Calu3 (cell line): ENCODE results near the gene PER2. TPM values are rescaled to one million over a fixed set of nuclear protein-coding genes. Genes with fewer than 3 reads are reported as not detected.
"Not testable (repeated sequence)": the region's sequence is repeated elsewhere in the genome, so short reads cannot be mapped to it uniquely, and the experiment has no call there.

ENCODE experiments used
- BruUV-seq: library from RNA; stranded (reverse); fragments of 400-500 nt; replicated peaks from 2 replicates; lab custom pipeline; 2021; lab: Mats Ljungman, UMichigan
- CTCF ChIA-PET: fragments of 300-600 bp; sonication (Branson Sonifier 250); formaldehyde crosslinking; loops from one replicate; lab custom pipeline; 2022; ENCODE audit warnings: antibody characterized with exemption; lab: Charles Lee
- DNase-seq: peaks from one replicate; pipeline ENCODE4 v3.0.0; 2022
- H3K27ac Mint-ChIP-seq: one replicate; pipeline ENCODE4 v1.8.0; 2022; ENCODE audit warnings: mixed read lengths; ENCODE audit not compliant: unreplicated experiment
- H3K27me3 Mint-ChIP-seq: one replicate; pipeline ENCODE4 v1.8.0; 2022; ENCODE audit warnings: mixed read lengths; ENCODE audit not compliant: unreplicated experiment
- H3K36me3 Mint-ChIP-seq: one replicate; pipeline ENCODE4 v1.8.0; 2022; ENCODE audit warnings: mild to moderate bottlenecking, moderate library complexity, mixed read lengths; ENCODE audit not compliant: insufficient read depth, unreplicated experiment
- H3K4me1 Mint-ChIP-seq: one replicate; pipeline ENCODE4 v1.8.0; 2022; ENCODE audit warnings: mild to moderate bottlenecking, low read depth, mixed read lengths; ENCODE audit not compliant: unreplicated experiment
- H3K4me3 Mint-ChIP-seq: one replicate; pipeline ENCODE4 v1.8.0; 2022; ENCODE audit warnings: mild to moderate bottlenecking, low read depth, moderate library complexity, mixed read lengths; ENCODE audit not compliant: unreplicated experiment
- H3K9me3 Mint-ChIP-seq: one replicate; pipeline ENCODE4 v1.8.0; 2022; ENCODE audit warnings: low read depth, mixed read lengths; ENCODE audit not compliant: unreplicated experiment
- intact Hi-C: fragments of 100-400 bp; cut with micrococcal nuclease; formaldehyde crosslinking; loops from one replicate; pipeline ENCODE4 v1.10.0; 2022; ENCODE audit not compliant: unreplicated experiment
- total RNA-seq: library from RNA; stranded (reverse); gene quantifications from 2 replicates; pipeline ENCODE4 v1.2.3, GENCODE V29; 2022
- TF ChIP-seq, protein P1 (sequence below): fragments of 200-600 bp; IDR thresholded peaks from one replicate; pipeline ENCODE4 v1.8.0; 2022; ENCODE audit warnings: antibody characterized with exemption; ENCODE audit not compliant: unreplicated experiment

Gene PER2
- total RNA-seq, 1 experiment from 2014 or later, result 14.0 TPM

DNA sequence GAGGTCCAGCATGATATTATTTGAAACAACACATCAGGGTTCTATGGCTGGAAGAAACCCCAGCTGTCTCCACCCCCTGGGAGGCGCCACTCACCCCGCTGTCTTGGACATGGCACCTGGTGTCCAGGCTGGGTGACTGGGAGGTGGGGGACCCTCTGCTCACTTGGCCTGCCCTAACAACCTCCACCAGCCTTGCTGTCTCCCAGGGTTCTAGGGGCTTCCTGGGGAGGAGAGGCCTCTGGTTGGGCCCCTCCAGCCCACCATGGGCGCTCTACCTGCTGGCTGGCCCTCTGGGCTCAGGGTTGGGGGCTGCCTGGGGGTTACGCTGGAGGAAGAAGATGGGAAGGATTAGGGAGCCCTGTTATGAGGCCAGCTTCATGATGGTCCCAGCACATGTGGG, 16.3 kb downstream of the PER2 start:
- no peak overlapping the region for H3K4me3 Mint-ChIP-seq
- no peak overlapping the region for H3K27ac Mint-ChIP-seq
- intact Hi-C loops, result no loop called here
- no peaks in the 10 kb centered on the region for H3K27me3 Mint-ChIP-seq
- TF ChIP-seq, protein P1, sequence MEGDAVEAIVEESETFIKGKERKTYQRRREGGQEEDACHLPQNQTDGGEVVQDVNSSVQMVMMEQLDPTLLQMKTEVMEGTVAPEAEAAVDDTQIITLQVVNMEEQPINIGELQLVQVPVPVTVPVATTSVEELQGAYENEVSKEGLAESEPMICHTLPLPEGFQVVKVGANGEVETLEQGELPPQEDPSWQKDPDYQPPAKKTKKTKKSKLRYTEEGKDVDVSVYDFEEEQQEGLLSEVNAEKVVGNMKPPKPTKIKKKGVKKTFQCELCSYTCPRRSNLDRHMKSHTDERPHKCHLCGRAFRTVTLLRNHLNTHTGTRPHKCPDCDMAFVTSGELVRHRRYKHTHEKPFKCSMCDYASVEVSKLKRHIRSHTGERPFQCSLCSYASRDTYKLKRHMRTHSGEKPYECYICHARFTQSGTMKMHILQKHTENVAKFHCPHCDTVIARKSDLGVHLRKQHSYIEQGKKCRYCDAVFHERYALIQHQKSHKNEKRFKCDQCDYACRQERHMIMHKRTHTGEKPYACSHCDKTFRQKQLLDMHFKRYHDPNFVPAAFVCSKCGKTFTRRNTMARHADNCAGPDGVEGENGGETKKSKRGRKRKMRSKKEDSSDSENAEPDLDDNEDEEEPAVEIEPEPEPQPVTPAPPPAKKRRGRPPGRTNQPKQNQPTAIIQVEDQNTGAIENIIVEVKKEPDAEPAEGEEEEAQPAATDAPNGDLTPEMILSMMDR, result no peak
- peaks cover 37% of the 10 kb centered on the region for H3K36me3 Mint-ChIP-seq
- no peaks in the 10 kb centered on the region for H3K4me1 Mint-ChIP-seq
- CTCF ChIA-PET, result interaction anchor here (1.9 kb wide), 1 partner anchor 9 kb away, joined by 5 read pairs; no protein-coding TSS in a partner anchor
- H3K9me3 Mint-ChIP-seq, result no peaks in the 10 kb centered on the region
- no peak for DNase-seq
- no TSS peak for BruUV-seq

DNA sequence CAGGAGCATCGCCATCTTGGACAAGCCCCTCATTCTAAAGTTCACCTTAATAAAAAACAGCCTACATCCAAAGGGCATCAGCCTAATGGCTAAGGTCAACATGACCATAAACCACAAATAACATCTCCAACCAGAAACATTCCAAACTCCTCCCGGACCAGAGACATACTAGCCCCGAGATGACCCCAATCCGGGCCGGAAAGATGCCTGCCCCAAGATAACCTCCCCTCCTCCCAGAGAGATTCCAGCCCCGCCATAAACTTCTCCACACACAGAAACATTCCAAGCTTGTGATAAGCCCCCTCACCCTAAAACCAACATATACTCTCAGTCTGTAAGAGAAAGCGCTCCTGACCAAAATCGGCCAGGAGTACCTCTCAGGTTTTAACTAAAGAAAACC, 16.7 kb downstream of the PER2 start:
- H3K9me3 Mint-ChIP-seq, H3K4me3 Mint-ChIP-seq, H3K4me1 Mint-ChIP-seq, DNase-seq, H3K27ac Mint-ChIP-seq, H3K27me3 Mint-ChIP-seq, BruUV-seq, intact Hi-C loops: not testable (repeated sequence)
- H3K36me3 Mint-ChIP-seq, result peaks cover 37% of the 10 kb centered on the region
- CTCF ChIA-PET, result interaction anchor here (1.9 kb wide), 1 partner anchor 8 kb away, joined by 5 read pairs; no protein-coding TSS in a partner anchor

DNA sequence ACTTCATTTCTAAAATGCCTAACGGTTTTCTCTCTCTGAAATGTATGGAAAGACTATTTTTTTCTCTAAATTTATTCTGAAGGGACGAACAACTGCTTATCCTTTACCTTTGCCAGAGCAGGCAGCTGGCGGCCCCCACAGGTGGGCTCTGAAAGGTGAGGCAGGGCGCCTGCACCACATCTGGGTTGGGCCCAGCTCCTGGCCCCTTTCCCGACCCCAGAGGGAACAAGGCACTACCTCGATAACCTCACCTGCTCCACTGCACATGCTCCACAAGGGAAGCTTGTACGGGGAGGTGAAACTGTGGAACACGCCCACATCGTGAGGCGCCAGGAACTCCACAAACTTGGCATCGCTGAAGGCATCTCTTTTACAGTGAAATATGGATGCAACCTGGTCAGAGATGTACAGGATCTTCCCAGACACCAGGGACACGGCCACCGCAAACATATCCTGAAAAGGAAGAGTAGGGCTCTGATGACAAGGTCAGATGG, 17.3 kb downstream of the PER2 start:
- Mint-ChIP-seq H3K4me1 (no peaks in the 10 kb centered on the region), H3K4me3 (no peak overlapping the region), H3K27me3 (no peaks in the 10 kb centered on the region), H3K9me3 (no peaks in the 10 kb centered on the region), H3K36me3 (peaks cover 37% of the 10 kb centered on the region), H3K27ac (no peak overlapping the region)
- intact Hi-C loops, result no loop called here
- BruUV-seq, result no TSS peak
- no peak for DNase-seq
- TF ChIP-seq, protein P1, result no peak
- CTCF ChIA-PET, result no interaction called here

DNA sequence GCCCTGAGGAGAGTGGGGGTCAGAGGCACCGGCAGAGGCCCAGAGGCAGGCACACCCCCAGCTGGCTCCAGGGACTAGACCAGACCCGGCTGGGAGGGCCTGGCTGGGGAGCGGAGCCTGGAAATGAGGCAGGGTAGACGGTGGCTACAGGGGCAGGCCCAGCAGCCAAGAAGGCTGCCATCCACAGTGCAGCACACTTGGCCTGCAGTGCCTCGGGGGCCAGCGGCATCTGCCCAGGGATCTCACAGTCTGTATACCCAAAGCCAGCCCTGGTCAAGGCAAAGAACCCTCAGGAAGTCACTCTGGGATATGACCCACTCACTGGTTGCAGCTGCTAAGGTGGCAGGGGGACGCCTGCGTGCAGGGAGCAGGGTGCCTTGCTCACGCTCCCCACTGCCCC, 17.8 kb downstream of the PER2 start:
- H3K4me1 Mint-ChIP-seq, result no peaks in the 10 kb centered on the region
- peaks cover 37% of the 10 kb centered on the region for H3K36me3 Mint-ChIP-seq
- no peak overlapping the region for H3K4me3 Mint-ChIP-seq
- intact Hi-C loops, result no loop called here
- DNase-seq, result no peak
- no peak overlapping the region for H3K27ac Mint-ChIP-seq
- CTCF ChIA-PET, result interaction anchor here (0.7 kb wide), 1 partner anchor 181 kb away, joined by 3 read pairs; no protein-coding TSS in a partner anchor
- BruUV-seq, result no TSS peak
- TF ChIP-seq, protein P1, result no peak
- no peaks in the 10 kb centered on the region for H3K27me3 Mint-ChIP-seq
- H3K9me3 Mint-ChIP-seq, result no peaks in the 10 kb centered on the region

DNA sequence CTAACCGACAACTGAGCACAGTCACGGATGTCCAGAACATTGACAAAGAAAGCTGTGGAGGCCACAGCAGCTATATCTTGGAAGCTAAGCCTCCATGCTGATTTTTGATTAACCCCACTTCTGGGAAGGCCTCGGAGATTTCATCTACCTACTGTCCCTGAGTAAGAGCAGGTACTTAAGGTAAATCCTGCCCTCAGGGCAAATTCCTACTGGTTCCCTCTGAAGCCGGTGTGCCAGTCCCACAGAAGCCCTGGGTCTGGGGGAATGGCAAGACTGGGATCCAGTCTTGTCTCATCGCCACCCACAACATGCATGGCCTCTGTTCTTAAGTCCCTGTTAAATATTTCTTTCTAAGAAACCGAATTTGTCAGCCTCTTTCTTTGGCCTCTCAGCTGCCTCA, 18.7 kb downstream of the PER2 start:
- peaks cover 33% of the 10 kb centered on the region for H3K36me3 Mint-ChIP-seq
- CTCF ChIA-PET, result interaction anchor here (0.7 kb wide), 1 partner anchor 23 kb away, joined by 3 read pairs; no protein-coding TSS in a partner anchor
- H3K27me3 Mint-ChIP-seq, result no peaks in the 10 kb centered on the region
- TF ChIP-seq, protein P1, result no peak
- no peaks in the 10 kb centered on the region for H3K4me1 Mint-ChIP-seq
- BruUV-seq, result no TSS peak
- intact Hi-C loops, result loop anchor here (10.0 kb wide), 1 partner anchor 415 kb away; the partner anchor contains the start of gene RAMP1
- H3K27ac Mint-ChIP-seq, result no peak overlapping the region
- H3K9me3 Mint-ChIP-seq, result no peaks in the 10 kb centered on the region
- H3K4me3 Mint-ChIP-seq, result no peak overlapping the region
- DNase-seq, result no peak
